Breast epithelium (tissue), 4 donors: ENCODE measurements around the gene ANKRD65. TPM values are rescaled to one million over a fixed set of nuclear protein-coding genes. Genes with fewer than 3 reads are reported as not detected.
"Not testable (repeated sequence)": the region's sequence is repeated elsewhere in the genome, so short reads cannot be mapped to it uniquely, and the experiment has no call there.

ENCODE experiments used
- DNase-seq, 2 donors: peaks; one replicate each; pipeline ENCODE4 v3.0.0-alpha.2; 2019; ENCODE audit warnings: low spot score in 2 of 2
- H3K27ac ChIP-seq, 2 donors: fragments of 200-600 bp; sonication (generic) in 1 of 2; one replicate each; pipeline ENCODE4 v1.5.1; 2016 to 2019; ENCODE audit warnings: mild to moderate bottlenecking in 1 of 2
- H3K27me3 ChIP-seq, 2 donors: fragments of 200-600 bp; sonication (generic) in 1 of 2; one replicate each; pipeline versions ENCODE4 v1.5.1 to v1.6.0; 2017 to 2019; ENCODE audit warnings: control low read depth in 1 of 2, mild to moderate bottlenecking in 1 of 2
- H3K36me3 ChIP-seq: fragments of 200-600 bp; one replicate; pipeline ENCODE4 v1.5.1; 2019
- H3K4me1 ChIP-seq, 2 donors: fragments of 200-600 bp; sonication (generic); one replicate each; pipeline ENCODE4 v1.5.1; 2016 to 2019; ENCODE audit warnings: control low read depth in 1 of 2
- H3K4me3 ChIP-seq, 3 donors: fragments of 200-600 bp; sonication (generic); 1 replicate in 2 of 3; 2 replicates in 1 of 3; pipeline ENCODE4 v1.5.1; 2016 to 2019; ENCODE audit warnings: mild to moderate bottlenecking in 3 of 3, moderate library complexity in 2 of 3
- H3K9me3 ChIP-seq, 2 donors: fragments of 200-600 bp; sonication (generic) in 1 of 2; one replicate each; pipeline ENCODE4 v1.5.1; 2016 to 2019; ENCODE audit warnings: control low read depth in 1 of 2
- POLR2A ChIP-seq: fragments of 450-650 bp; IDR thresholded peaks from one replicate; pipeline ENCODE4 v1.6.1; 2016; ENCODE audit warnings: antibody characterized with exemption, mild to moderate bottlenecking, moderate library complexity
- POLR2AphosphoS5 ChIP-seq, 3 donors: sonication (generic); formaldehyde crosslinking; IDR thresholded peaks; one replicate each; pipeline ENCODE4 v1.6.1; 2017; ENCODE audit warnings: antibody characterized with exemption in 3 of 3
- intact Hi-C: fragments of 100-400 bp; cut with DNase I; formaldehyde crosslinking; loops from one replicate; pipeline ENCODE4 v1.15.1; 2023; ENCODE audit warnings: low total_unique reads
- total RNA-seq, 3 donors: library from RNA; depleted of rRNA; stranded (reverse); fragments of >200 nt; gene quantifications; one replicate each; pipeline ENCODE4 v1.1.0, GENCODE V29; 2016
- TF ChIP-seq, protein P1 (sequence below), 3 donors: fragments of 450-650 bp; IDR thresholded peaks; one replicate each; pipeline ENCODE4 v1.5.1; 2016 to 2017; ENCODE audit warnings: antibody characterized with exemption in 3 of 3, mild to moderate bottlenecking in 3 of 3, moderate library complexity in 3 of 3

ANKRD65 gene
- total RNA-seq, 3 donors from 2014 or later = 10.2 to 16.0 (median 12.2) TPM

DNA sequence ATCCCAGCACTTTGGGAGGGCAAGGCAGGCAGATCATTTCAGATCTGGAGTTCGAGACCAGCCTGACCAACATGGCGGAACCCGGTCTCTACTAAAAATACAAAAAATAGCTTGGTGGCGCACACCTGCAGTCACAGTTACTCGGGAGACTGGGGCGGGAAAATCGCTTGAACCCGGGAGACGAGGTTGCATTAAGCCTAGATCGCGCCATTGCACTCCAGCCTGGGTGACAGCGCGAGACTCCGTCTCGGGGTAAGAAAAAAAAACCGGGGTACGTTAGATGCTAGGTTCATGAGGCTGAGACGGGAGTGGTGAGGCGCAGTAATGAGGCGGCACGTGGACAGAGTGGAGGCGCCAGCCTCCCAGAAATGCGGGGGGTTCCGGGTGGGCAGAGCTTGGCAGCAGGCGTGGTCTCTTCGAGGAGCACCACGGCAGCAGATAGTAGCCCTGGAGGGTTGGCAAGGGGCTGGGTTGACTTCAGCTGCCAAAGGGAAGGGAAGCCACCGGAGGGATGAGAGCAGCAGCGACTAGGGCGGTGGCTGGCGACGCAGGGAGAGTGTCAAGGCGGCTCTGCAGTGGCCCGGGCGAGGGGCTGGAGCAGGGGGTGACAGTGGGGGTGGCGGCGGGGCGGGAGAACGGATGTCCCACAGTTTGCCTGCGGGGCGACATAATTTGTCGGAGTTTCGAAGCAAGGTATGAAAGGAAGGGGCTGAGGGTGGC is 14.8 kb downstream of the ANKRD65 start:
- H3K27ac ChIP-seq = peak overlapping the region; percentile 89 to 91
- DNase-seq = no peak
- no peaks in the 10 kb centered on the region for H3K36me3 ChIP-seq
- peaks cover 5 to 7% of the 10 kb centered on the region in 2 donors for H3K4me1 ChIP-seq
- TF ChIP-seq POLR2AphosphoS5 (IDR thresholded peaks at IDR 0.05) (no peak), POLR2A (no peak)
- TF ChIP-seq, protein P1, sequence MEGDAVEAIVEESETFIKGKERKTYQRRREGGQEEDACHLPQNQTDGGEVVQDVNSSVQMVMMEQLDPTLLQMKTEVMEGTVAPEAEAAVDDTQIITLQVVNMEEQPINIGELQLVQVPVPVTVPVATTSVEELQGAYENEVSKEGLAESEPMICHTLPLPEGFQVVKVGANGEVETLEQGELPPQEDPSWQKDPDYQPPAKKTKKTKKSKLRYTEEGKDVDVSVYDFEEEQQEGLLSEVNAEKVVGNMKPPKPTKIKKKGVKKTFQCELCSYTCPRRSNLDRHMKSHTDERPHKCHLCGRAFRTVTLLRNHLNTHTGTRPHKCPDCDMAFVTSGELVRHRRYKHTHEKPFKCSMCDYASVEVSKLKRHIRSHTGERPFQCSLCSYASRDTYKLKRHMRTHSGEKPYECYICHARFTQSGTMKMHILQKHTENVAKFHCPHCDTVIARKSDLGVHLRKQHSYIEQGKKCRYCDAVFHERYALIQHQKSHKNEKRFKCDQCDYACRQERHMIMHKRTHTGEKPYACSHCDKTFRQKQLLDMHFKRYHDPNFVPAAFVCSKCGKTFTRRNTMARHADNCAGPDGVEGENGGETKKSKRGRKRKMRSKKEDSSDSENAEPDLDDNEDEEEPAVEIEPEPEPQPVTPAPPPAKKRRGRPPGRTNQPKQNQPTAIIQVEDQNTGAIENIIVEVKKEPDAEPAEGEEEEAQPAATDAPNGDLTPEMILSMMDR (IDR thresholded peaks at IDR 0.05) = no peak
- no peaks in the 10 kb centered on the region for H3K9me3 ChIP-seq
- intact Hi-C loops = no loop called here
- no peaks in the 10 kb centered on the region for H3K27me3 ChIP-seq
- H3K4me3 ChIP-seq = peak overlapping the region; percentile 87 to 97 (median 96)

DNA sequence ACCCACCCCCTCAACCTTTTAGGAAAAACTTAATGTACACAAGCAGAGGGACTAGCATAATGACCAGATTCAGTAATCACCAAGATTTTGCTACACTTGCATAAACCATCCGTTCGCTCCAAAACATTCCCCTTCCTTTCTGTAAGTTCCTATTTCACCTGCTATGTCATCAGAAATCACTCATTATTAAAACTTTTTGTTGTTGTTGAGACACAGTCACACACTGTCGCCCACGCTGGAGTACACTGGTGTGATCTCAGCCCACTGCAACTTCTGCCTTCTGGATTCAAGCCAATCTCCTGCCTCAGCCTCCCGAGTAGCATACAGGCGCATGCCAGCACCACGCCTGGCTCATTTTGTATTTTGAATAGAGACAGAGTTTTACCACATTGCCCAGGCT is 17.4 kb downstream of the ANKRD65 start:
- Histone ChIP-seq H3K27ac (no peak overlapping the region), H3K4me1 (peaks cover 5 to 16% of the 10 kb centered on the region in 2 donors), H3K9me3 (no peaks in the 10 kb centered on the region), H3K36me3 (no peaks in the 10 kb centered on the region), H3K4me3 (no peak overlapping the region), H3K27me3 (no peaks in the 10 kb centered on the region)
- TF ChIP-seq, protein P1 (IDR thresholded peaks at IDR 0.05) = no peak
- no peak for TF ChIP-seq POLR2A
- TF ChIP-seq POLR2AphosphoS5 (IDR thresholded peaks at IDR 0.05) = no peak
- no peak for DNase-seq
- intact Hi-C loops = no loop called here

DNA sequence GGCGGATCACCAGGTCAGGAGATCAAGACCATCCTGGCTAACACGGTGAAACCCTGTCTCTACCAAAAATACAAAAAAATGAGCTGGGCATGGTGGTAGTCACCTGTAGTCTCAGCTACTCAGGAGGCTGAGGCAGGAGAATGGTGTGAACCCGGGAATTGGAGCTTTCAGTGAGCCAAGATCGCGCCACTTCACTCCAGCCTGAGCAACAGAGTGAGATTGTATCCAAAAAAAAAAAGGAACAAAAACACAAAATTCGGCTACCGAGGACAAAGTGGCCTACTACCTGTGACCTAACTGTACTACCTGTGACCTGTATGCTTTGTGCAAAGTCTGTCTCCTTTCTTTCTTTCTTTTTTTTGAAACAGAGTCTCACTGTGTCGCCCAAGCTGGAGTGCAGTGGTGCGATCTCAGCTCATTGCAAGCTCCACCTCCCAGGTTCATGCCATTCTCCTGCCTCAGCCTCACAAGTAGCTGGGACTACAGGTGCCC is 18.1 kb downstream of the ANKRD65 start:
- H3K27me3 ChIP-seq, DNase-seq, intact Hi-C loops, H3K36me3 ChIP-seq, H3K9me3 ChIP-seq, H3K4me3 ChIP-seq, H3K27ac ChIP-seq: not testable (repeated sequence)
- peaks cover 5 to 22% of the 10 kb centered on the region in 2 donors for H3K4me1 ChIP-seq

- intact Hi-C loops = no loop called here
These were observed 18.8 kb downstream of the ANKRD65 start for GRCh38 chr1:1402072-1402900.

DNA sequence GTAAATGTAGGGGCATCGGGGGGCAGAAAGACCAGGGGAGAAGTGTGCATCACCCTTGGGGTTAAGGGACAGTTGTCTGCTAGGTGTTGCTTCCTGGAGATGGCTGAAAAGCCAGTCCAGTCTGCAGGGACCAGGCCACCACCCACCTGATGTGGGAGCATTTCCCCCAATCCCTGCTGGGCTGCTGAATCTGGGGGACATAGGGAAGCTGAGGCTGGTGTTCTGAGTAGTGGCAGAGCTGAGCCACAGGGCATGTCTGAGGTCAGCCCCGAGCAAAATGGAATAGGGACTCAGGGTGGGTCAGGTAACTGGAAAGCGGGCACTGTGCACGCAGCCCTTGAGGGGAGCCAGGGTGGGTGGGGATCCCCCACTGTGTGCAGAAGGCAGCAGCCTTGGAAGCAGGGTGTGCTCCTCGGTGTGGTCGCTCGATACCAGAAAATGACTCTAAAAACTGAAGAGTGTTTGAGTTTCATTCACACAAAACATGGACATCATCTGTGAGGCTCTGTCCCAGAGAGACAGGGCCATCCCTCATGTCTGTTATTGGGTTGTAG is 19.5 kb downstream of the ANKRD65 start:
- Histone ChIP-seq H3K9me3 (no peaks in the 10 kb centered on the region), H3K27ac (no peak overlapping the region), H3K36me3 (no peaks in the 10 kb centered on the region), H3K4me3 (no peak overlapping the region), H3K4me1 (peaks cover 5 to 25% of the 10 kb centered on the region in 2 donors), H3K27me3 (no peaks in the 10 kb centered on the region)
- intact Hi-C loops = no loop called here
- DNase-seq = no peak
- no peak for TF ChIP-seq POLR2AphosphoS5 (IDR thresholded peaks at IDR 0.05)
- TF ChIP-seq POLR2A = no peak
- TF ChIP-seq, protein P1 (IDR thresholded peaks at IDR 0.05) = no peak

More at GRCh38 chr1:1402072-1402900, 18.8 kb downstream of the ANKRD65 start:
- Histone ChIP-seq H3K4me1 (peaks cover 5 to 25% of the 10 kb centered on the region in 2 donors), H3K27me3 (no peaks in the 10 kb centered on the region), H3K27ac (no peak overlapping the region), H3K36me3 (no peaks in the 10 kb centered on the region), H3K4me3 (no peak overlapping the region), H3K9me3 (no peaks in the 10 kb centered on the region)
- no peak for TF ChIP-seq POLR2A
- TF ChIP-seq POLR2AphosphoS5 (IDR thresholded peaks at IDR 0.05) = no peak
- TF ChIP-seq, protein P1 (IDR thresholded peaks at IDR 0.05) = no peak
- no peak for DNase-seq
